ENCODE results near the gene ZNF44.

DNA sequence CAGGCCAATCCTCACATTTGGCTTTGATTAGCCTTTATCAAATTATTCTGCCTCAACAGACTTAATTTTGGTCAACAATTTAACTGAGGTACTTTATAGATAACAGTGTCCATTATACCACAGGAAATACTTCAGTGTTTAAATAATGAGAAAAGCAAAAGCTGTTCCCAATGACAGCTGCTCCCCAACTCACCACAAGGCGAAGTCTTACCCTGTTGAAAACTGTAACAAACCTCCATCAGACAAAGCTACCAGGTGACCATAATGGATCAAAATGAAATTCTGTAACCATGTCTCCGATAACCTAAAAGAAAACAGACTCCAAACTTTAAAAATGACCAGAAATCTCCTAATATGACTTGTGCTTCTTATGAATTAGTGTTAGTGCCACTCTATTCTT is 50.3 kb downstream of the ZNF44 start:
- TF ChIP-seq, protein P1, sequence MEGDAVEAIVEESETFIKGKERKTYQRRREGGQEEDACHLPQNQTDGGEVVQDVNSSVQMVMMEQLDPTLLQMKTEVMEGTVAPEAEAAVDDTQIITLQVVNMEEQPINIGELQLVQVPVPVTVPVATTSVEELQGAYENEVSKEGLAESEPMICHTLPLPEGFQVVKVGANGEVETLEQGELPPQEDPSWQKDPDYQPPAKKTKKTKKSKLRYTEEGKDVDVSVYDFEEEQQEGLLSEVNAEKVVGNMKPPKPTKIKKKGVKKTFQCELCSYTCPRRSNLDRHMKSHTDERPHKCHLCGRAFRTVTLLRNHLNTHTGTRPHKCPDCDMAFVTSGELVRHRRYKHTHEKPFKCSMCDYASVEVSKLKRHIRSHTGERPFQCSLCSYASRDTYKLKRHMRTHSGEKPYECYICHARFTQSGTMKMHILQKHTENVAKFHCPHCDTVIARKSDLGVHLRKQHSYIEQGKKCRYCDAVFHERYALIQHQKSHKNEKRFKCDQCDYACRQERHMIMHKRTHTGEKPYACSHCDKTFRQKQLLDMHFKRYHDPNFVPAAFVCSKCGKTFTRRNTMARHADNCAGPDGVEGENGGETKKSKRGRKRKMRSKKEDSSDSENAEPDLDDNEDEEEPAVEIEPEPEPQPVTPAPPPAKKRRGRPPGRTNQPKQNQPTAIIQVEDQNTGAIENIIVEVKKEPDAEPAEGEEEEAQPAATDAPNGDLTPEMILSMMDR (IDR thresholded peaks at IDR 0.05 in 8 of 11, conservative IDR thresholded peaks at IDR 0.05 in 3 of 11): no peak
- TF ChIP-seq POLR2AphosphoS5 (IDR thresholded peaks at IDR 0.05) (no peak), POLR2A (IDR thresholded peaks at IDR 0.05) (no peak)
